ENCODE measurements around the gene NELFB.

- TF ChIP-seq, protein P1, sequence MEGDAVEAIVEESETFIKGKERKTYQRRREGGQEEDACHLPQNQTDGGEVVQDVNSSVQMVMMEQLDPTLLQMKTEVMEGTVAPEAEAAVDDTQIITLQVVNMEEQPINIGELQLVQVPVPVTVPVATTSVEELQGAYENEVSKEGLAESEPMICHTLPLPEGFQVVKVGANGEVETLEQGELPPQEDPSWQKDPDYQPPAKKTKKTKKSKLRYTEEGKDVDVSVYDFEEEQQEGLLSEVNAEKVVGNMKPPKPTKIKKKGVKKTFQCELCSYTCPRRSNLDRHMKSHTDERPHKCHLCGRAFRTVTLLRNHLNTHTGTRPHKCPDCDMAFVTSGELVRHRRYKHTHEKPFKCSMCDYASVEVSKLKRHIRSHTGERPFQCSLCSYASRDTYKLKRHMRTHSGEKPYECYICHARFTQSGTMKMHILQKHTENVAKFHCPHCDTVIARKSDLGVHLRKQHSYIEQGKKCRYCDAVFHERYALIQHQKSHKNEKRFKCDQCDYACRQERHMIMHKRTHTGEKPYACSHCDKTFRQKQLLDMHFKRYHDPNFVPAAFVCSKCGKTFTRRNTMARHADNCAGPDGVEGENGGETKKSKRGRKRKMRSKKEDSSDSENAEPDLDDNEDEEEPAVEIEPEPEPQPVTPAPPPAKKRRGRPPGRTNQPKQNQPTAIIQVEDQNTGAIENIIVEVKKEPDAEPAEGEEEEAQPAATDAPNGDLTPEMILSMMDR (IDR thresholded peaks at IDR 0.05; ENCODE audit: low read depth, low read length): no peak
- no peak for TF ChIP-seq EZH2phosphoT487 (IDR thresholded peaks at IDR 0.05; ENCODE audit: low read depth)
These were observed 20.7 kb downstream of the NELFB start for GRCh38 chr9:137275588-137276472.

Data from OCI-LY3 (cell line).